Thyroid gland (tissue), 4 donors: ENCODE data around the gene SYPL2.

Experiments
- CTCF ChIP-seq, 6 experiments: fragments of 200-600 bp in 3 of 6; fragments of 450-650 bp in 3 of 6; sonication (generic) in 3 of 6; IDR thresholded peaks; one replicate each; pipeline ENCODE4 v1.5.1; 2016 to 2019; ENCODE audit warnings: antibody characterized with exemption in 6 of 6, mild to moderate bottlenecking in 2 of 6, inconsistent platforms in 1 of 6, moderate library complexity in 1 of 6
- POLR2A ChIP-seq, 2 donors: fragments of 450-650 bp; IDR thresholded peaks; one replicate each; pipeline ENCODE4 v1.6.1; 2017; ENCODE audit warnings: antibody characterized with exemption in 2 of 2, mild to moderate bottlenecking in 2 of 2, moderate library complexity in 1 of 2

DNA sequence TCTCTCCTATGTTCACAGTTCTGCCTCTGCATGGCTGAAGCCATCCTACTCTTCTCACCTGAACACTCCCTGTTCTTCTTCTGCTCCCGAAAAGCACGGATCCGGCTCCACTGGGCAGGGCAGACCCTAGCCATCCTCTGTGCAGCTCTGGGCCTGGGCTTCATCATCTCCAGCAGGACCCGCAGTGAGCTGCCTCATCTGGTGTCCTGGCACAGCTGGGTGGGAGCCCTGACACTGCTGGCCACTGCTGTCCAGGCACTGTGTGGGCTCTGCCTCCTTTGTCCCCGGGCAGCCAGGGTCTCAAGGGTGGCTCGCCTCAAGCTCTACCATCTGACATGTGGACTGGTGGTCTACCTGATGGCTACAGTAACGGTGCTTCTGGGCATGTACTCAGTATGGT, 29.4 kb downstream of the SYPL2 start:
- TF ChIP-seq CTCF (IDR thresholded peaks at IDR 0.05) (no peak), POLR2A (IDR thresholded peaks at IDR 0.05) (no peak)
